IMR-90 (cell line): ENCODE data around the gene DPYSL5. TPM values are rescaled to one million over a fixed set of nuclear protein-coding genes. Genes with fewer than 3 reads are reported as not detected.

Experiments
- ATAC-seq: fragments of 200-7000 bp; cut with Tn5 transposase; 2 replicates; pipeline ENCODE4 v1.9.1; 2020; ENCODE audit warnings: low read depth, mild to moderate bottlenecking, moderate library complexity
- BruUV-seq: library from RNA; stranded (reverse); fragments of 400-500 nt; replicated peaks from 2 replicates; lab custom pipeline; 2021; lab: Mats Ljungman, UMichigan
- CTCF ChIA-PET: fragments of 300-600 bp; formaldehyde crosslinking; extraction: SDS; loops from one replicate; lab custom pipeline; 2021; ENCODE audit warnings: antibody characterized with exemption; lab: Yijun Ruan, JAX
- POLR2A ChIA-PET: fragments of 300-600 bp; sonication (Branson Sonifier 250); formaldehyde crosslinking; loops from one replicate; lab custom pipeline; 2022; ENCODE audit warnings: antibody characterized with exemption; ENCODE audit not compliant: unreplicated experiment; lab: Charles Lee
- DNase-seq: peaks from one replicate; pipeline ENCODE4 v3.0.0; 2013
- H2AFZ ChIP-seq: replicated peaks from 2 replicates; pipeline ENCODE3; 2013; ENCODE audit warnings: low read length, mild to moderate bottlenecking; ENCODE audit not compliant: poor library complexity
- H2AK5ac ChIP-seq: 2 replicates; pipeline ENCODE4 v1.6.1; 2013; ENCODE audit warnings: low read depth, low read length, inconsistent platforms
- H2AK9ac ChIP-seq: replicated peaks from 2 replicates; pipeline ENCODE3; 2013; ENCODE audit warnings: mild to moderate bottlenecking, low read depth, low read length, moderate library complexity; ENCODE audit not compliant: poor library complexity
- H2BK120ac ChIP-seq: 2 replicates; pipeline ENCODE4 v1.6.1; 2013; ENCODE audit warnings: low read depth, low read length, inconsistent platforms
- H2BK15ac ChIP-seq: 3 replicates; pipeline ENCODE4 v1.6.1; 2013; ENCODE audit warnings: low read depth, low read length, inconsistent platforms
- H2BK20ac ChIP-seq: 2 replicates; pipeline ENCODE4 v1.6.1; 2013; ENCODE audit warnings: low read depth, mild to moderate bottlenecking, inconsistent platforms, low read length, moderate library complexity
- H2BK5ac ChIP-seq: 2 replicates; pipeline ENCODE4 v1.6.1; 2013; ENCODE audit warnings: mild to moderate bottlenecking, low read depth, low read length, inconsistent platforms; ENCODE audit not compliant: poor library complexity, severe bottlenecking
- H3K14ac ChIP-seq: replicated peaks from 2 replicates; pipeline ENCODE4 v1.6.1; 2013; ENCODE audit warnings: low read depth, low read length, inconsistent platforms
- H3K18ac ChIP-seq: 2 replicates; pipeline ENCODE4 v1.6.1; 2013; ENCODE audit warnings: low read depth, low read length, control low read depth
- H3K23ac ChIP-seq: 2 replicates; pipeline ENCODE4 v1.6.1; 2013; ENCODE audit warnings: low read depth, low read length, inconsistent platforms
- H3K27ac ChIP-seq: 2 replicates; pipeline ENCODE4 v1.5.1; 2013; ENCODE audit warnings: mild to moderate bottlenecking, control low read depth, low read length; ENCODE audit not compliant: insufficient read depth
- H3K27me3 ChIP-seq: 2 replicates; pipeline ENCODE4 v1.6.1; 2013; ENCODE audit warnings: low read length; ENCODE audit not compliant: control insufficient read depth, insufficient read depth
- H3K36me3 ChIP-seq: 2 replicates; pipeline ENCODE4 v1.6.1; 2013; ENCODE audit warnings: low read length, mixed read lengths; ENCODE audit not compliant: control insufficient read depth, insufficient read depth
- H3K4ac ChIP-seq: 2 replicates; pipeline ENCODE4 v1.6.1; 2013; ENCODE audit warnings: low read depth, low read length, inconsistent platforms
- H3K4me1 ChIP-seq: 2 replicates; pipeline ENCODE4 v1.6.1; 2013; ENCODE audit warnings: low read length, mixed read lengths; ENCODE audit not compliant: control insufficient read depth, insufficient read depth
- H3K4me2 ChIP-seq: 2 replicates; pipeline ENCODE4 v1.6.1; 2013; ENCODE audit warnings: low read depth, mild to moderate bottlenecking, control low read depth, low read length, moderate library complexity
- H3K4me3 ChIP-seq: 2 replicates; pipeline ENCODE4 v1.5.1; 2013; ENCODE audit warnings: low read depth, mild to moderate bottlenecking, control low read depth, low read length, moderate library complexity; ENCODE audit not compliant: insufficient read depth
- H3K56ac ChIP-seq: 2 replicates; pipeline ENCODE4 v1.6.1; 2013; ENCODE audit warnings: low read length, inconsistent platforms; ENCODE audit not compliant: insufficient read depth; ENCODE audit errors: extremely low read depth
- H3K79me1 ChIP-seq, 2 experiments: 2 replicates each; pipeline ENCODE4 v1.6.1; 2013; ENCODE audit warnings: low read length in 2 of 2, inconsistent platforms in 1 of 2, low read depth in 1 of 2
- H3K9ac ChIP-seq: 2 replicates; pipeline ENCODE4 v1.6.1; 2013; ENCODE audit warnings: low read depth, low read length, control low read depth
- H3K9me1 ChIP-seq: 2 replicates; pipeline ENCODE4 v1.6.1; 2013; ENCODE audit warnings: low read length, inconsistent platforms; ENCODE audit not compliant: insufficient read depth
- H3K9me3 ChIP-seq: 2 replicates; pipeline ENCODE4 v1.6.1; 2013; ENCODE audit warnings: low read length; ENCODE audit not compliant: control insufficient read depth, insufficient read depth
- H4K20me1 ChIP-seq: 2 replicates; pipeline ENCODE4 v1.6.1; 2013; ENCODE audit warnings: low read length, inconsistent platforms; ENCODE audit not compliant: insufficient read depth
- H4K5ac ChIP-seq: 2 replicates; pipeline ENCODE4 v1.6.1; 2013; ENCODE audit warnings: mild to moderate bottlenecking, low read depth, low read length, control low read depth
- H4K8ac ChIP-seq, 2 experiments: 2 replicates each; pipeline ENCODE4 v1.6.1; 2013; ENCODE audit warnings: low read depth in 2 of 2, low read length in 2 of 2, control low read depth in 1 of 2, inconsistent platforms in 1 of 2
- H4K91ac ChIP-seq: 2 replicates; pipeline ENCODE4 v1.6.1; 2013; ENCODE audit warnings: low read depth, low read length, inconsistent platforms; ENCODE audit not compliant: insufficient read depth
- BHLHE40 ChIP-seq: fragments of 150-350 bp; IDR thresholded peaks from 2 replicates; pipeline ENCODE4 v1.6.1; 2016; ENCODE audit warnings: mild to moderate bottlenecking, low read depth, low read length
- CEBPB ChIP-seq: IDR thresholded peaks from 2 replicates; pipeline ENCODE4 v1.6.1; 2012; ENCODE audit warnings: low read depth, low read length, improper control_type of control experiment
- CHD1 ChIP-seq: IDR thresholded peaks from 2 replicates; pipeline ENCODE4 v1.6.1; 2012; ENCODE audit warnings: low read depth, low read length, improper control_type of control experiment
- CTCF ChIP-seq: conservative IDR thresholded peaks from 2 replicates; pipeline ENCODE4 v1.5.1; 2012; ENCODE audit warnings: mild to moderate bottlenecking, low read depth, low read length, improper control_type of control experiment
- ELK1 ChIP-seq: fragments of 150-350 bp; IDR thresholded peaks from 2 replicates; pipeline ENCODE4 v1.6.1; 2016; ENCODE audit warnings: low read depth, mild to moderate bottlenecking, low read length, moderate library complexity, borderline replicate concordance
- FOS ChIP-seq: fragments of 150-350 bp; IDR thresholded peaks from 2 replicates; pipeline ENCODE4 v1.6.1; 2016; ENCODE audit warnings: low read depth, low read length
- MAFK ChIP-seq: IDR thresholded peaks from 2 replicates; pipeline ENCODE4 v1.6.1; 2012; ENCODE audit warnings: low read depth, low read length, improper control_type of control experiment
- MXI1 ChIP-seq: IDR thresholded peaks from 2 replicates; pipeline ENCODE4 v1.6.1; 2012; ENCODE audit warnings: low read depth, mild to moderate bottlenecking, low read length, moderate library complexity, borderline replicate concordance
- RAD21 ChIP-seq: IDR thresholded peaks from 2 replicates; pipeline ENCODE4 v1.6.1; 2012; ENCODE audit warnings: low read length, improper control_type of control experiment
- RCOR1 ChIP-seq: IDR thresholded peaks from 2 replicates; pipeline ENCODE4 v1.6.1; 2012; ENCODE audit warnings: mild to moderate bottlenecking, low read length, improper control_type of control experiment; ENCODE audit not compliant: insufficient replicate concordance
- RFX5 ChIP-seq: IDR thresholded peaks from 2 replicates; pipeline ENCODE4 v1.8.0; 2012; ENCODE audit warnings: low read depth, mild to moderate bottlenecking, low read length, moderate library complexity
- SMC3 ChIP-seq: fragments of 150-350 bp; IDR thresholded peaks from 2 replicates; pipeline ENCODE4 v1.6.1; 2016; ENCODE audit warnings: low read depth, mild to moderate bottlenecking, antibody characterized with exemption, low read length, moderate library complexity
- USF2 ChIP-seq: fragments of 150-350 bp; IDR thresholded peaks from 2 replicates; pipeline ENCODE4 v1.6.1; 2017; ENCODE audit warnings: mild to moderate bottlenecking, antibody characterized with exemption, low read length, low read depth
- WGBS, 2 experiments: methylation state at CpG; one replicate each; pipeline versions ENCODE4 v1.1.5 to v1.1.7; 2013; ENCODE audit warnings: missing lambda C conversion rate in 2 of 2; ENCODE audit not compliant: insufficient read length in 1 of 2; ENCODE audit errors: extremely low coverage in 2 of 2; 5-methylcytosine and 5-hydroxymethylcytosine counted together
- dilution Hi-C: fragments of 300-500 bp; cut with HindIII; formaldehyde crosslinking; loops from one replicate; pipeline ENCODE4 v1.14.3; 2018; ENCODE audit warnings: low sequenced_read_pairs; ENCODE audit not compliant: unreplicated experiment
- in situ Hi-C: fragments of 300-500 bp; cut with MboI; formaldehyde crosslinking; loops from 3 replicates; pipeline ENCODE4 v1.14.3; 2019; ENCODE audit warnings: low sequenced_read_pairs, inconsistent platforms, mixed read lengths
- intact Hi-C: fragments of 100-400 bp; cut with micrococcal nuclease; formaldehyde crosslinking; loops from 2 replicates; pipeline ENCODE4 v1.10.0; 2022
- polyA plus RNA-seq, 3 experiments: library from polyadenylated mRNA; depleted of rRNA; stranded (reverse); fragments of >200 nt; gene quantifications; 2 replicates each; pipeline ENCODE4 v1.2.3, GENCODE V29; 2012; ENCODE audit warnings: low replicate concordance in 1 of 3
- total RNA-seq: library from RNA; depleted of rRNA; stranded (reverse); fragments of >200 nt; gene quantifications from 2 replicates; pipeline ENCODE4 v1.2.3, GENCODE V29; 2012

The DPYSL5 gene
- total and polyA plus RNA-seq, 2 of the 4 experiments (the other 2 are of a cell fraction), result not detected

- Histone ChIP-seq H4K8ac (no peak overlapping the region), H3K4ac (no peak overlapping the region), H3K9ac (no peak overlapping the region), H2AK9ac (no peak overlapping the region), H3K18ac (no peak overlapping the region), H3K4me1 (peaks cover 8% of the 10 kb centered on the region; the same call in 1 of the 2 replicates), H3K9me1 (no peaks in the 10 kb centered on the region), H2AK5ac (no peak overlapping the region), H3K27ac (no peak overlapping the region), H3K4me2 (no peak overlapping the region), H2BK20ac (no peak overlapping the region), H3K79me1 (no peaks in the 10 kb centered on the region), H3K14ac (no peak overlapping the region), H3K27me3 (peaks cover 27% of the 10 kb centered on the region), H4K20me1 (no peaks in the 10 kb centered on the region), H4K5ac (no peak overlapping the region), H2AFZ (no peak overlapping the region), H3K4me3 (no peak overlapping the region), H3K56ac (no peak overlapping the region; the same call in 1 of the 2 replicates), H4K91ac (no peak overlapping the region), H3K23ac (no peak overlapping the region), H2BK5ac (no peak overlapping the region), H3K9me3 (no peaks in the 10 kb centered on the region), H2BK15ac (no peak overlapping the region), H3K36me3 (no peaks in the 10 kb centered on the region), H2BK120ac (no peak overlapping the region)
- intact Hi-C loops (no loop called here), in situ Hi-C loops (no loop called here), dilution Hi-C loops (no loop called here)
- no TSS peak for BruUV-seq
- TF ChIP-seq CHD1, result no peak
- no peak for TF ChIP-seq CEBPB
- TF ChIP-seq SMC3, result no peak
- TF ChIP-seq RAD21, result no peak
- no peak for TF ChIP-seq RCOR1
- no peak for TF ChIP-seq BHLHE40
- no peak for TF ChIP-seq RFX5
- TF ChIP-seq USF2, result no peak
- TF ChIP-seq CTCF, result no peak
- no peak for TF ChIP-seq FOS
- TF ChIP-seq ELK1, result no peak
- no peak for TF ChIP-seq MXI1
- no peak for TF ChIP-seq MAFK
- ATAC-seq (no peak), DNase-seq (no peak)
- ChIA-PET CTCF (no interaction called here), POLR2A (no interaction called here)
- WGBS, 2 experiments, result 94% methylated on average over 4 of the region's 9 CpGs; no CpG with 5 or more reads in 1 of the 2 experiments
Observed at GRCh38 chr2:26927221-26927620, 79.3 kb downstream of the DPYSL5 start.
